Mesothelial cell of epicardium (in vitro differentiated cells): ENCODE measurements around the gene CALHM1. TPM values are rescaled to one million over a fixed set of nuclear protein-coding genes. Genes with fewer than 3 reads are reported as not detected.
"Not testable (repeated sequence)": the region's sequence is repeated elsewhere in the genome, so short reads cannot be mapped to it uniquely, and the experiment has no call there.

Experiments used
- DNase-seq, 2 experiments: peaks; one replicate each; pipeline ENCODE4 v3.0.0; 2021; ENCODE audit warnings: low spot score in 2 of 2; ENCODE audit not compliant: unreplicated experiment in 2 of 2
- H3K27ac Mint-ChIP-seq: 2 replicates; pipeline ENCODE4 v1.8.0; 2021; ENCODE audit warnings: mixed read lengths
- H3K27me3 Mint-ChIP-seq: 2 replicates; pipeline ENCODE4 v1.8.0; 2021; ENCODE audit warnings: low read depth, mixed read lengths
- H3K36me3 Mint-ChIP-seq: 2 replicates; pipeline ENCODE4 v1.8.0; 2021; ENCODE audit warnings: mixed read lengths
- H3K4me1 Mint-ChIP-seq: 2 replicates; pipeline ENCODE4 v1.8.0; 2021; ENCODE audit warnings: mixed read lengths
- H3K4me3 Mint-ChIP-seq: 2 replicates; pipeline ENCODE4 v1.8.0; 2021; ENCODE audit warnings: mild to moderate bottlenecking, moderate library complexity, mixed read lengths
- H3K9me3 Mint-ChIP-seq: 2 replicates; pipeline ENCODE4 v1.8.0; 2021; ENCODE audit warnings: mixed read lengths
- total RNA-seq: library from RNA; stranded (reverse); gene quantifications from 3 replicates; pipeline ENCODE4 v1.2.1, GENCODE V29; 2021
- TF ChIP-seq, protein P1 (sequence below): fragments of 200-600 bp; sonication (generic); IDR thresholded peaks from one replicate; pipeline ENCODE4 v1.5.0; 2021; ENCODE audit warnings: antibody characterized with exemption; ENCODE audit not compliant: unreplicated experiment

Gene CALHM1, protein sequence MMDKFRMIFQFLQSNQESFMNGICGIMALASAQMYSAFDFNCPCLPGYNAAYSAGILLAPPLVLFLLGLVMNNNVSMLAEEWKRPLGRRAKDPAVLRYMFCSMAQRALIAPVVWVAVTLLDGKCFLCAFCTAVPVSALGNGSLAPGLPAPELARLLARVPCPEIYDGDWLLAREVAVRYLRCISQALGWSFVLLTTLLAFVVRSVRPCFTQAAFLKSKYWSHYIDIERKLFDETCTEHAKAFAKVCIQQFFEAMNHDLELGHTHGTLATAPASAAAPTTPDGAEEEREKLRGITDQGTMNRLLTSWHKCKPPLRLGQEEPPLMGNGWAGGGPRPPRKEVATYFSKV
- not detected in 3 replicates for total RNA-seq

DNA sequence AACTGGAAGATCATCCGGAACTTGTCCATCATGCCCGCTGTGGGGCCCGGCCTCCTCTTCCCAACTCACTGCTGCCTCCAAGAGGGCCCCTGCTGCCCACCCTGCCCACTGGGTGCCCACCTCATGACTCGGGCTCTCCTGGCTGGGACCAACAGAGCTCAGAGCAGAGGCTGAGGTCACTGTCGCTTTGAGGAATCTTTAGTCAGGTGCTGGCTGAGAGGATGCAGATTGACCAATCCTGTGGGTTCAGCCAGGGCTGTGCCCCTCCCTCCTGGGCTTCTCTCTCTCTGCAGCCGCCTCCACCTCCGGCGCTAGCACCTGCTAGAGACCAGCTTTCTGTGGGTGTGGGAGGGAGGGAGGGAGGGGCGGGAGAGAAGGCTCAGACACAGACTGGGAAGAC lies at the start of gene CALHM1:
Gene CALHM1 (minus strand): TSS at position 181 of the 400 bp plus-strand sequence. CDS start 149 bp downstream, at position 32.
- Mint-ChIP-seq H3K4me1 (peaks cover 2% of the 10 kb centered on the region), H3K27me3 (no peaks in the 10 kb centered on the region), H3K9me3 (no peaks in the 10 kb centered on the region), H3K36me3 (no peaks in the 10 kb centered on the region), H3K27ac (no peak within 1 kb of the TSS), H3K4me3 (no peak within 1 kb of the TSS)
- TF ChIP-seq, protein P1, sequence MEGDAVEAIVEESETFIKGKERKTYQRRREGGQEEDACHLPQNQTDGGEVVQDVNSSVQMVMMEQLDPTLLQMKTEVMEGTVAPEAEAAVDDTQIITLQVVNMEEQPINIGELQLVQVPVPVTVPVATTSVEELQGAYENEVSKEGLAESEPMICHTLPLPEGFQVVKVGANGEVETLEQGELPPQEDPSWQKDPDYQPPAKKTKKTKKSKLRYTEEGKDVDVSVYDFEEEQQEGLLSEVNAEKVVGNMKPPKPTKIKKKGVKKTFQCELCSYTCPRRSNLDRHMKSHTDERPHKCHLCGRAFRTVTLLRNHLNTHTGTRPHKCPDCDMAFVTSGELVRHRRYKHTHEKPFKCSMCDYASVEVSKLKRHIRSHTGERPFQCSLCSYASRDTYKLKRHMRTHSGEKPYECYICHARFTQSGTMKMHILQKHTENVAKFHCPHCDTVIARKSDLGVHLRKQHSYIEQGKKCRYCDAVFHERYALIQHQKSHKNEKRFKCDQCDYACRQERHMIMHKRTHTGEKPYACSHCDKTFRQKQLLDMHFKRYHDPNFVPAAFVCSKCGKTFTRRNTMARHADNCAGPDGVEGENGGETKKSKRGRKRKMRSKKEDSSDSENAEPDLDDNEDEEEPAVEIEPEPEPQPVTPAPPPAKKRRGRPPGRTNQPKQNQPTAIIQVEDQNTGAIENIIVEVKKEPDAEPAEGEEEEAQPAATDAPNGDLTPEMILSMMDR: no peak
- DNase-seq: no peak

DNA sequence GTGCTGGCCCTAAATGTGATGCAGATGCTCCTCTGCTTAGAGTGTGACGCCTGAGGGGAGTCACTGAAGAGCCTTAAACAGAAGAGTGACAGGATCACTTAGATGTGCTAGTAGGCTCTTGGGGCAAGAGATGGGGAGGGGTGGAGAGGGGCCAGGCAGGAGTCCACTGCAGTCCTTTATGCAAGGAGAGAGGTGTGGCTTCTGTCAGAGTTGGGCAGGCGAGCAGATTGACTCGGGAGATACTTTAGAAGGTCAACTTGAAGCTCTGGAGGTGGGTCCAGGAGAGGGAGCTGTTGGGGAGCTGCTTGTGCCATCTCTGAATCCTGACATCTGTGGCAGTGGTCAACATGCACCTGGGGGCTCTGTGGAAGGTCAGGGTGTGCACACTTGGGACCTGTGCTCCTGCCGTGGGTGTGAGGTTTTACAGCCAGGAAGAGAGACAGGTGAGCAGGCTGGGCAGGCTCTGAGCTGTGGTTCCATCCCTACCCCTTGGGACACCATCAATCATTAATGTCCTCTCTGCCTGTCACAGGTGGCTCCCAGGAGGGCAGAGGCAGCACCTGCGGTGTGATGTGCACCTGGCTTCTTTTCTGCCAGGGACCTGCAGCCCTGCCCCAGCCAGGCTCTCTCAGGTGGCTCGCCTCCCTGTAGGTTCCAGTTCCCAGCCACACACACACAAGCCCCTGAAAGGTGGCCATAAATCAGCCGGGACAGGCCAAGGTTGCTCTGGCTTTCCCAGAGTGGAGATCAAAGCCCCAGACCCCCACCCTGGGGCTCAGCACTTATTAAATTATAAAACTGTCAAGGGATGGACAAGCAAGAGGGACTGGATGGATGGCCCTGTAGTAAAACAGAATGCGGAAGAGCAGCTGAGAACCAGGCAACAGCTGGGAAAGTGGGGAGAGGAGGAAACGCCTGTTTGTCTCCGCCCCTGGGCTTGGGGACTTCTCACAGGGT lies 48.8 kb upstream of the CALHM1 start:
- Mint-ChIP-seq H3K36me3 (no peaks in the 10 kb centered on the region), H3K9me3 (no peaks in the 10 kb centered on the region), H3K4me1 (peaks cover 32% of the 10 kb centered on the region), H3K27me3 (peaks cover 67% of the 10 kb centered on the region), H3K27ac (peak overlapping the region; percentile 43), H3K4me3 (no peak overlapping the region)
- TF ChIP-seq, protein P1: no peak
- peak; percentile 43 to 61 for DNase-seq

DNA sequence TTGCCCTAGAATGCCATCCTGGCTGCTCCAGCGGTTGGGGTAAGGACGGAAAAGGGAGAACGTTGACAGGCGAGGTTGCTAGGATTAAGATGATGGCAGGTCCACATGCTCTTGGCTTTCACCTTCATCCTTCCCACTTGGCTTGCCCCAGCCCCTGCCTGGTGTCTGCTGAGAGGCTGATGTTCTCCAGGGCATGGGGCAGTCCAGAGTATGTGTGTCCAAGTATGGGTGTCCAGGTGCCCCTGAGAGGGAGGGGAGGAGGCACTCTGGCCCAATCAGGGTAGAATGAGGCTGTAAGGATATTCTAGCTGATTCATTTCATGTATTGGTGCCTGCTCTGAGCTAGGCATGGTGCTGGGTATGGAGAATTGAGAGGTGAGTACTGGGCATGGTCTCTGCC lies 47.4 kb upstream of the CALHM1 start:
- DNase-seq: no peak
- TF ChIP-seq, protein P1: no peak
- Mint-ChIP-seq H3K4me3 (no peak overlapping the region), H3K9me3 (no peaks in the 10 kb centered on the region), H3K4me1 (peaks cover 26% of the 10 kb centered on the region), H3K27me3 (peaks cover 69% of the 10 kb centered on the region), H3K27ac (no peak overlapping the region), H3K36me3 (no peaks in the 10 kb centered on the region)

DNA sequence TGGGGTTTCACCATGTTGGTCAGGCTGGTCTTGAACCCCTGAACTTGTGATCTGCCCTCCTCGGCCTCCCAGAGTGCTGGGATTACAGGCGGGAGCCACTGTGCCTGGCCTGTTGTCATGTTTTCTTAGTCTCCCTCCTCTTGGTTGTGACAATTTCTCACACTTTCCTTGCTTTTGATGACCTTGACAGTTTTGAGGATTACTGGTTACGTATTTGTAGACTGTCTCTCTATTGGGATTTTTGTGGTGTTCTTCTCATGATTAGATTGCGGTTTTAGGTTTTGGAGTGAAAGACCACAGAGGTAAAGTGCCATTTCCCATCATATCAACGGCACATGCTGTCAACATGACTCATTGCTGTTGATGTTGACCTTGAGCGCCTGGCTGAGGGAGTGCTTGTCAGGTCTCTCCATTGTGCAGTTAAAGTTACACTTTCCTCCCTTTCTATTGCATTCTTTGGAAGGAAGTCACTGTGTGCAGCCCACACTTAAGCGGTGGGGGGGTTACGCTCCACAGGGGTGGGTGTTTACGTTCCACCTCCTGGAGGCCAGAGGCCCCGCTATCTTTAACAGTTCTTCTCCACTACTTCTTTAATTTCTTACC lies 45.6 kb upstream of the CALHM1 start:
- DNase-seq: no peak

DNA sequence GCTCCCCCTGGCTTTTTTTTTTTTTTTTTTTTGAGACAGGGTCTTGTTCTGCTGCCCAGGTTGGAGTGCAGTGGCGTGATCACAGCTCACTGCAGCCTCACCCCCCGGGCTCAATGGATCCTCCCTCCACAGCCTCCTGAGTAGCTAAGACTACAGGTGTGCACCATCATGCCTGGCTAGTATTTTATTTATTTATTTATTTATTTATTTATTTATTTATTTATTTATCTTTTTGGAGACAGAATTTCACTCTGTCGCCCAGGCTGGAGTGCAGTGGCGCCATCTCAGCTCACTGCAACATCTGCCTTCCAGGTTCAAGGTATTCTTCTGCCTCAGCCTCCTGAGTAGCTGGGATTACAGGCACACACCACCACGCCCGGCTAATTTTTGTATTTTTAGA lies 45.1 kb upstream of the CALHM1 start:
- not testable (repeated sequence) for H3K27ac Mint-ChIP-seq, H3K4me3 Mint-ChIP-seq, H3K9me3 Mint-ChIP-seq, DNase-seq, H3K36me3 Mint-ChIP-seq
- H3K27me3 Mint-ChIP-seq: peaks cover 72% of the 10 kb centered on the region
- H3K4me1 Mint-ChIP-seq: peaks cover 26% of the 10 kb centered on the region

More for the DNA sequence above, 45.6 kb upstream of the CALHM1 start:
- no peak overlapping the region for H3K27ac Mint-ChIP-seq
- H3K4me1 Mint-ChIP-seq: peaks cover 26% of the 10 kb centered on the region
- TF ChIP-seq, protein P1: no peak
- H3K27me3 Mint-ChIP-seq: peaks cover 69% of the 10 kb centered on the region
- H3K36me3 Mint-ChIP-seq: no peaks in the 10 kb centered on the region
- H3K9me3 Mint-ChIP-seq: no peaks in the 10 kb centered on the region
- H3K4me3 Mint-ChIP-seq: no peak overlapping the region
